A673 (cell line): Measurements from ENCODE around the gene GRHPR. TPM values are rescaled to one million over a fixed set of nuclear protein-coding genes. Genes with fewer than 3 reads are reported as not detected.

Experiments
- BruUV-seq: library from RNA; stranded (reverse); fragments of 400-500 nt; replicated peaks from 2 replicates; lab custom pipeline; 2021; lab: Mats Ljungman, UMichigan
- CTCF ChIA-PET: fragments of 300-600 bp; sonication (Branson Sonifier 250); formaldehyde crosslinking; loops from one replicate; lab custom pipeline; 2022; ENCODE audit warnings: antibody characterized with exemption; lab: Charles Lee
- POLR2A ChIA-PET: fragments of 300-600 bp; sonication (Branson Sonifier 250); formaldehyde crosslinking; loops from one replicate; lab custom pipeline; 2022; ENCODE audit warnings: antibody characterized with exemption; ENCODE audit not compliant: low non-redundant PET; lab: Charles Lee
- DNase-seq: peaks from one replicate; pipeline ENCODE4 v3.0.0-alpha.2; 2015; ENCODE audit warnings: low spot score
- H3K27ac ChIP-seq: fragments of 200-600 bp; sonication (generic); 2 replicates; pipeline ENCODE4 v1.5.1; 2016; ENCODE audit warnings: mixed run types, low read depth, mild to moderate bottlenecking, mixed read lengths, antibody characterized with exemption, low read length; ENCODE audit not compliant: poor library complexity, severe bottlenecking
- H3K27me3 ChIP-seq: fragments of 200-600 bp; sonication (generic); replicated peaks from 2 replicates; pipeline ENCODE4 v1.6.1; 2017; ENCODE audit warnings: mixed run types, low read depth, mild to moderate bottlenecking, mixed read lengths, antibody characterized with exemption, low read length; ENCODE audit not compliant: insufficient read depth, poor library complexity
- H3K36me3 ChIP-seq: fragments of 200-600 bp; sonication (generic); 2 replicates; pipeline ENCODE4 v1.6.1; 2016; ENCODE audit warnings: mixed run types, mild to moderate bottlenecking, mixed read lengths, antibody characterized with exemption, low read length; ENCODE audit not compliant: insufficient read depth, poor library complexity, severe bottlenecking
- H3K4me1 ChIP-seq: fragments of 200-600 bp; sonication (generic); 2 replicates; pipeline ENCODE4 v1.6.1; 2017; ENCODE audit warnings: mixed run types, mild to moderate bottlenecking, mixed read lengths, antibody characterized with exemption, low read length; ENCODE audit not compliant: insufficient read depth, poor library complexity, severe bottlenecking
- H3K4me3 ChIP-seq: fragments of 200-600 bp; sonication (generic); 2 replicates; pipeline ENCODE4 v1.5.1; 2016; ENCODE audit warnings: low read depth, mixed run types, mild to moderate bottlenecking, mixed read lengths, low read length; ENCODE audit not compliant: poor library complexity, severe bottlenecking
- H3K9me3 ChIP-seq: fragments of 200-600 bp; sonication (generic); 2 replicates; pipeline ENCODE4 v1.6.1; 2016; ENCODE audit warnings: mixed run types, low read depth, mild to moderate bottlenecking, mixed read lengths, antibody characterized with exemption, low read length; ENCODE audit not compliant: poor library complexity, severe bottlenecking
- CTCF ChIP-seq: fragments of 300-800, 200-600 bp; sonication (generic); conservative IDR thresholded peaks from 2 replicates; pipeline ENCODE4 v1.5.1; 2017; ENCODE audit warnings: low read depth, mild to moderate bottlenecking, antibody characterized with exemption, low read length, moderate library complexity, mixed read lengths
- EZH2 ChIP-seq: fragments of 200-600 bp; sonication (generic); IDR thresholded peaks from 2 replicates; pipeline ENCODE4 v1.6.1; 2017; ENCODE audit warnings: borderline replicate concordance, low read depth, mild to moderate bottlenecking, mixed read lengths, antibody characterized with exemption, low read length; ENCODE audit not compliant: poor library complexity, severe bottlenecking
- intact Hi-C: fragments of 100-400 bp; cut with micrococcal nuclease; formaldehyde crosslinking; loops from one replicate; pipeline ENCODE4 v1.10.0; 2022; ENCODE audit not compliant: unreplicated experiment
- total RNA-seq: library from RNA; stranded (reverse); gene quantifications from 2 replicates; pipeline ENCODE4 v1.2.3, GENCODE V29; 2021

The GRHPR gene
- total RNA-seq, 1 experiment from 2014 or later = 102 TPM

GRCh38 chr9:37413311-37413710 lies 9.2 kb upstream of the GRHPR start:
- intact Hi-C loops = no loop called here
- ChIA-PET CTCF (no interaction called here), POLR2A (no interaction called here)
- Histone ChIP-seq H3K36me3 (no peaks in the 10 kb centered on the region), H3K4me3 (no peak overlapping the region), H3K9me3 (no peaks in the 10 kb centered on the region), H3K27me3 (no peaks in the 10 kb centered on the region), H3K4me1 (peaks cover 6% of the 10 kb centered on the region), H3K27ac (no peak overlapping the region)
- BruUV-seq = no TSS peak
- DNase-seq = no peak
- TF ChIP-seq CTCF (no peak), EZH2 (no peak)

- no peaks in the 10 kb centered on the region for H3K27me3 ChIP-seq
- intact Hi-C loops = no loop called here
- no peaks in the 10 kb centered on the region for H3K36me3 ChIP-seq
- H3K4me3 ChIP-seq = no peak overlapping the region
- no peak overlapping the region for H3K27ac ChIP-seq
- no peaks in the 10 kb centered on the region for H3K9me3 ChIP-seq
- TF ChIP-seq CTCF (no peak), EZH2 (no peak)
- CTCF ChIA-PET = no interaction called here
- no TSS peak for BruUV-seq
- H3K4me1 ChIP-seq = peaks cover 6% of the 10 kb centered on the region
- POLR2A ChIA-PET = no interaction called here
- DNase-seq = no peak
Measured at GRCh38 chr9:37414503-37414943, 8.0 kb upstream of the GRHPR start.

- intact Hi-C loops = no loop called here
- no peak overlapping the region for H3K27ac ChIP-seq
- POLR2A ChIA-PET = no interaction called here
Measured at GRCh38 chr9:37415011-37415719, 7.3 kb upstream of the GRHPR start.

More at GRCh38 chr9:37415011-37415719, 7.3 kb upstream of the GRHPR start:
- Histone ChIP-seq H3K36me3 (no peaks in the 10 kb centered on the region), H3K4me3 (no peak overlapping the region), H3K27me3 (no peaks in the 10 kb centered on the region), H3K4me1 (peaks cover 6% of the 10 kb centered on the region), H3K9me3 (no peaks in the 10 kb centered on the region)
- BruUV-seq = no TSS peak
- peak; percentile 89 for TF ChIP-seq CTCF
- TF ChIP-seq EZH2 = no peak
- DNase-seq = peak; percentile 89
- CTCF ChIA-PET = no interaction called here
